Lower leg skin (tissue), 3 donors: ENCODE measurements around the gene THBS2.

Experiments
- POLR2A ChIP-seq, 2 donors: fragments of 450-650 bp; IDR thresholded peaks; one replicate each; pipeline ENCODE4 v1.6.1; 2016 to 2017; ENCODE audit warnings: antibody characterized with exemption in 2 of 2, mild to moderate bottlenecking in 1 of 2, moderate library complexity in 1 of 2
- TF ChIP-seq, protein P1 (sequence below), 3 donors: fragments of 450-650 bp; IDR thresholded peaks; one replicate each; pipeline ENCODE4 v1.5.1; 2016; ENCODE audit warnings: antibody characterized with exemption in 3 of 3, mild to moderate bottlenecking in 3 of 3, moderate library complexity in 2 of 3

DNA sequence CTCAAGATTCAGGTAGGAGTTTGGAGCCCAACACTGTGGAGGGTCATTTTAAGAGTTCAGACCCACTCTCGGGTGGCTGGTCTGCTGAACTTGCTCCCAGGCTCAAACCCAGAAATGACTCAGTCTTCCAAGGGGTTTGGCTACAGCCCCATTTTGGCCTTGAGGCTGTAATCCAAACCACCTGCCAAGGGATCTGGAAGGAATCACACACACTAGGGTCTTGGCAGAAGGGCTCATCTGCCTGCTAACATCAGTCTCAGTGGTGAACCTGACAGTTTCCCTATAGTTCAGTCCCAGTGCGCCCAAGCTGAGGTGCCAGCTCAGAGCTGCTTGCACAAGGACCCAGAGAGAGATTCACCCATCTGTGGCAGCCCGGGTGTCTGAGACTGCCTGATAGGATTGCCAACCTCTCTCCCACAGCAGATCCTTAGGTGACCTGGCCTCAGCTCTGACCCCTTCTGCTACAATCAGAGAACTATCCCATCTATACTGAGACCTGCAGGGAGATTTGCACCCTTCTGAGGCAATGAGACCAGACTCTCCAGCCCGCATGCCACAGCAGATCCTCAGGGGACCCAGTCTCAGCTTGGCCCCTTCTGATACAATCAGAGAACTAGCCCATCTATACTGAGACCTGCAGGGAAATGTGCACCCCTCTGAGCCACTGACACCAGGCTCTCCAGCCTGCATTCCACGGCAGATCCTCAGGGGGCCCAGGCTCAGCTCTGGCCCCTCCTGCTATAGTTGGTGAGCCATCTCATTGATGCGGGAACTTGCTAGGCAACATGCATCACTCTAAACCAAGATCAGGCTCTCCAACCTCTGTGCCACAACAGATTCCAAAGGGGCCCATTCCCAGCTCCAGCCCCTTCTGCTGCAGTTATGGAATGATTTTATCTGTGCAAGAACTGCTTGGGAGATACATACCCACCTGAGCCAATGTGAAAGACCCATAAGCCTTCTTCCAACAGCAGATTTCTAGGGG, 48.2 kb downstream of the THBS2 start:
- TF ChIP-seq, protein P1, sequence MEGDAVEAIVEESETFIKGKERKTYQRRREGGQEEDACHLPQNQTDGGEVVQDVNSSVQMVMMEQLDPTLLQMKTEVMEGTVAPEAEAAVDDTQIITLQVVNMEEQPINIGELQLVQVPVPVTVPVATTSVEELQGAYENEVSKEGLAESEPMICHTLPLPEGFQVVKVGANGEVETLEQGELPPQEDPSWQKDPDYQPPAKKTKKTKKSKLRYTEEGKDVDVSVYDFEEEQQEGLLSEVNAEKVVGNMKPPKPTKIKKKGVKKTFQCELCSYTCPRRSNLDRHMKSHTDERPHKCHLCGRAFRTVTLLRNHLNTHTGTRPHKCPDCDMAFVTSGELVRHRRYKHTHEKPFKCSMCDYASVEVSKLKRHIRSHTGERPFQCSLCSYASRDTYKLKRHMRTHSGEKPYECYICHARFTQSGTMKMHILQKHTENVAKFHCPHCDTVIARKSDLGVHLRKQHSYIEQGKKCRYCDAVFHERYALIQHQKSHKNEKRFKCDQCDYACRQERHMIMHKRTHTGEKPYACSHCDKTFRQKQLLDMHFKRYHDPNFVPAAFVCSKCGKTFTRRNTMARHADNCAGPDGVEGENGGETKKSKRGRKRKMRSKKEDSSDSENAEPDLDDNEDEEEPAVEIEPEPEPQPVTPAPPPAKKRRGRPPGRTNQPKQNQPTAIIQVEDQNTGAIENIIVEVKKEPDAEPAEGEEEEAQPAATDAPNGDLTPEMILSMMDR (IDR thresholded peaks at IDR 0.05), result no peak
- no peak for TF ChIP-seq POLR2A (IDR thresholded peaks at IDR 0.05)
